Progenitor cell of endocrine pancreas (in vitro differentiated cells): Measurements from ENCODE around the gene NFE2L3. TPM values are rescaled to one million over a fixed set of nuclear protein-coding genes. Genes with fewer than 3 reads are reported as not detected.

ENCODE experiments used
- DNase-seq: peaks from one replicate; pipeline ENCODE4 v3.0.0; 2021; ENCODE audit warnings: low spot score; ENCODE audit not compliant: unreplicated experiment
- H3K27ac Mint-ChIP-seq: 2 replicates; pipeline ENCODE4 v1.8.0; 2021; ENCODE audit warnings: mild to moderate bottlenecking, moderate library complexity, mixed read lengths
- H3K27me3 Mint-ChIP-seq: 2 replicates; pipeline ENCODE4 v1.8.0; 2021; ENCODE audit warnings: mixed read lengths
- H3K36me3 Mint-ChIP-seq: 2 replicates; pipeline ENCODE4 v1.8.0; 2022; ENCODE audit warnings: mixed read lengths; ENCODE audit not compliant: insufficient read depth
- H3K4me1 Mint-ChIP-seq: 2 replicates; pipeline ENCODE4 v1.8.0; 2021; ENCODE audit warnings: low read depth, mixed read lengths
- H3K4me3 Mint-ChIP-seq: 2 replicates; pipeline ENCODE4 v1.8.0; 2021; ENCODE audit warnings: low read depth, mild to moderate bottlenecking, moderate library complexity, mixed read lengths
- H3K9me3 Mint-ChIP-seq: 2 replicates; pipeline ENCODE4 v1.8.0; 2021; ENCODE audit warnings: low read depth, mixed read lengths
- total RNA-seq: library from RNA; stranded (reverse); gene quantifications from 2 replicates; pipeline ENCODE4 v1.2.1, GENCODE V29; 2021
- TF ChIP-seq, protein P1 (sequence below): fragments of 200-600 bp; sonication (generic); IDR thresholded peaks from one replicate; pipeline ENCODE4 v1.5.0; 2021; ENCODE audit warnings: antibody characterized with exemption, mild to moderate bottlenecking; ENCODE audit not compliant: unreplicated experiment

The NFE2L3 gene
- total RNA-seq, 1 donor from 2014 or later, result 28.0 TPM

DNA sequence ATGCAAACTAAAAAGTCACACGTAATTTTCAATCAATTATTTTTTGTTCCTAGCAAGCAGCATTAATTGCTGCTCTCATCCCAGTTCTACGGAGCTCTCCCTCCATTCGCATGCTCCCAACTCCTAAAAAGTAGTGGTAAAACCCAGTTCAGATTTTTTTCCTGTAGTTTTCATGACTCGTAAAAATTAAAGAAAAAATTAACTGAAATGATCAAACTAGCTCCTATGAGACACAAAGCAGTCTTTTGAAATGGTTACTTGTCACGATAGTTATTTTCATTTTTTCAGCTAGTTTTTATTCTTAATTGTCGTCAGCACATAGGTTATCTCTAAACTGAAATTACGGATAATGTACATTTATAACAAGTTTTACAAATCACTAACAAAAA lies 46.8 kb downstream of the NFE2L3 start:
- Mint-ChIP-seq H3K27ac (peak overlapping the region; percentile 100), H3K9me3 (no peaks in the 10 kb centered on the region), H3K36me3 (peaks cover 53% of the 10 kb centered on the region), H3K4me1 (peaks cover 43% of the 10 kb centered on the region), H3K27me3 (no peaks in the 10 kb centered on the region), H3K4me3 (peak overlapping the region; percentile 100)
- TF ChIP-seq, protein P1, sequence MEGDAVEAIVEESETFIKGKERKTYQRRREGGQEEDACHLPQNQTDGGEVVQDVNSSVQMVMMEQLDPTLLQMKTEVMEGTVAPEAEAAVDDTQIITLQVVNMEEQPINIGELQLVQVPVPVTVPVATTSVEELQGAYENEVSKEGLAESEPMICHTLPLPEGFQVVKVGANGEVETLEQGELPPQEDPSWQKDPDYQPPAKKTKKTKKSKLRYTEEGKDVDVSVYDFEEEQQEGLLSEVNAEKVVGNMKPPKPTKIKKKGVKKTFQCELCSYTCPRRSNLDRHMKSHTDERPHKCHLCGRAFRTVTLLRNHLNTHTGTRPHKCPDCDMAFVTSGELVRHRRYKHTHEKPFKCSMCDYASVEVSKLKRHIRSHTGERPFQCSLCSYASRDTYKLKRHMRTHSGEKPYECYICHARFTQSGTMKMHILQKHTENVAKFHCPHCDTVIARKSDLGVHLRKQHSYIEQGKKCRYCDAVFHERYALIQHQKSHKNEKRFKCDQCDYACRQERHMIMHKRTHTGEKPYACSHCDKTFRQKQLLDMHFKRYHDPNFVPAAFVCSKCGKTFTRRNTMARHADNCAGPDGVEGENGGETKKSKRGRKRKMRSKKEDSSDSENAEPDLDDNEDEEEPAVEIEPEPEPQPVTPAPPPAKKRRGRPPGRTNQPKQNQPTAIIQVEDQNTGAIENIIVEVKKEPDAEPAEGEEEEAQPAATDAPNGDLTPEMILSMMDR, result no peak
- no peak for DNase-seq

DNA sequence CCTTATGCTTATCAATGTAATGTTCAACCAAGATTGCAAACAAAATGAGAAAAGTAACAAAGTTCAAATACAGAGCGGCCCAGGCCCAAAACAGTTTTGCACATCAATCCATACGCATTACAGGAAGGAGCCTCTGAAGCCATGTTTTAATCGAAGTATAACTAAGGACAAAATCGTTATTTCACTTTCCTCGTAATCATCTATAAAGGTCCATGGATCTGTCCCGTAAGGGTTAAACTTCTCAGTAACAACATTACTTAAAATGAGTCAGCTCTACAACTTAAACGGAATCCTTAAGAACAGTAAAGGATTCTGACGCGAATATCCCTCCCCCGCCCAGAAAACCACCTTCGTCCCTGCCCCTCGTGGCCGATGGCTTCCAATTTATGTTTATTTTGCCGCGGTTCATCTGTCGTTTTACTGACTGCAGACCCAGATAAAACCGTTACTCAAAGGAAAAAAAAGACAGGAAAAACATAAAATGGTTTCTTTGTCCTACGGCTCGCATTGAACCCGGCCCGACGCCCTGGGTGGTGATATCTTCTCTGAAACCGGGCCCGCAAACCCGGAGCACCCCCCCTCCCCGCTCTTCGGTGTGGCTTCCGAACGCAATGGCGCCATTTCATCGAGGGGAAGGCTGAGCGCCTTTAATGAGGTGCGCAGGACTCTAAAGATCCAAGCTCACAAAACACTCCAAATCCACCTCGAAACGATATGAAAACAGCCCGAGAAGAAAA lies 47.5 kb downstream of the NFE2L3 start:
- Mint-ChIP-seq H3K36me3 (peaks cover 52% of the 10 kb centered on the region), H3K4me1 (peaks cover 43% of the 10 kb centered on the region), H3K4me3 (peak overlapping the region; percentile 100), H3K27ac (peak overlapping the region; percentile 100), H3K9me3 (no peaks in the 10 kb centered on the region), H3K27me3 (no peaks in the 10 kb centered on the region)
- DNase-seq, result peak; percentile 18
- TF ChIP-seq, protein P1, result no peak

DNA sequence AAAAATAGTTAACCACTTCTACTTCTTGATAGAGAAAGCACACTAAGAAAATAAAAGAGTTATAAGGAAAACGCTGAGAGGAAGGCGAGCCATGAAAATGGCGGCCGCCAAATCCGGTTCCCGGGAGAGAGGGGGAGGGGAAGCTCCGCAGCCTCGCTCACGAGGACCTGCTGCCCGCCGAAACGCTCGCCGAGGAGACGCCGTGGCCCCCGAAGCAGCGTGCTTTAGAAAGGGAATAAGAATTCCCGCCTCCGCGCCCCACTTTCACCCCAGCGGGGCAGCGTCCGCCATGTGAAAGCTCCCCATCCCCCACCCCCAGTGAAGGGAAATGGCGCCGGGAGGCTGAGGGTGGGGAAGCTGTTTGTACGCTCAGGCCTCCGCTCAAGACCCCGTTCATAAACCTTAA lies 48.0 kb downstream of the NFE2L3 start:
- H3K9me3 Mint-ChIP-seq, result no peaks in the 10 kb centered on the region
- H3K27ac Mint-ChIP-seq, result peak overlapping the region; percentile 100
- peak; percentile 49 for DNase-seq
- H3K4me3 Mint-ChIP-seq, result peak overlapping the region; percentile 100
- H3K4me1 Mint-ChIP-seq, result peaks cover 46% of the 10 kb centered on the region
- H3K27me3 Mint-ChIP-seq, result no peaks in the 10 kb centered on the region
- TF ChIP-seq, protein P1, result no peak
- H3K36me3 Mint-ChIP-seq, result peaks cover 52% of the 10 kb centered on the region

DNA sequence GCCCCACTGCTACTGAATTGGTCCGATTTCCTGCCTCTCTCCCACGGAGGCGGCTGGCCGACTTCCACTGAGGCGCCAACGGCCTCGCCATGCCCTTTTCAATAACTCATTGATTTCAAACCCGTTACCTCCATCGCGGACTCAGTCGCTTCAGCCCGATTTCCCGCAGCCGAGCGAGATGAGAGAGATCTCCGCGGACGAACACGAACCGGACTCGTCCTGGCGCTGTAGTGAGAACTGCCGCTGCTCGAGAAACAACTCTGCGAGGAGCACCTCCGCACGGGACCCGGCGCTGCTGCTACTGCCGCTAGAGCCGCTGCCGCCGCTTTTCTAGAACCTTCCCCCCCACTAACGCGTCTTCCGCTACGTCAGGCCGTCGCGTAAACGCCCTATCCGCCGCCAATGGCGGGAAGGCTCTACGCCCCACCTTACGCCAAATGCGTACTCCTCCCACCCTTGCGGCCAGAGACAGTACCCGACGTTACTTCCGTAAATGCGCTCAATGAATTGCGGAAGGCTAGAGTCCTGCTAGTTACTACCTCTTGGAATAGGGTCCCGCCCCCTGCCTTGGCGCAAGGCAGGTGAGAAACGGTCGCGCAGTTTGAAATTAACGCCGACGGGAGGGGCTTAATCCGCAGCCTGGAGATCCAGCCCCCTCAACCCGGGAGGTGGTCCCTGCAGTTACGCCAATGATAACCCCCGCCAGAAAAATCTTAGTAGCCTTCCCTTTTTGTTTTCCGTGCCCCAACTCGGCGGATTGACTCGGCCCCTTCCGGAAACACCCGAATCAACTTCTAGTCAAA lies 48.6 kb downstream of the NFE2L3 start, which contains the start of gene HNRNPA2B1:
Gene HNRNPA2B1, minus strand, starts transcription at position 303 of the 803 bp plus-strand sequence. Its CDS starts 169 bp downstream, at position 134.
- TF ChIP-seq, protein P1, result no peak
- no peaks in the 10 kb centered on the region for H3K27me3 Mint-ChIP-seq
- peak; percentile 96 for DNase-seq
- no peaks in the 10 kb centered on the region for H3K9me3 Mint-ChIP-seq
- peak within 1 kb of the TSS; percentile 100 for H3K27ac Mint-ChIP-seq
- H3K4me3 Mint-ChIP-seq, result peak within 1 kb of the TSS; percentile 100
- peaks cover 50% of the 10 kb centered on the region for H3K36me3 Mint-ChIP-seq
- peaks cover 48% of the 10 kb centered on the region for H3K4me1 Mint-ChIP-seq

DNA sequence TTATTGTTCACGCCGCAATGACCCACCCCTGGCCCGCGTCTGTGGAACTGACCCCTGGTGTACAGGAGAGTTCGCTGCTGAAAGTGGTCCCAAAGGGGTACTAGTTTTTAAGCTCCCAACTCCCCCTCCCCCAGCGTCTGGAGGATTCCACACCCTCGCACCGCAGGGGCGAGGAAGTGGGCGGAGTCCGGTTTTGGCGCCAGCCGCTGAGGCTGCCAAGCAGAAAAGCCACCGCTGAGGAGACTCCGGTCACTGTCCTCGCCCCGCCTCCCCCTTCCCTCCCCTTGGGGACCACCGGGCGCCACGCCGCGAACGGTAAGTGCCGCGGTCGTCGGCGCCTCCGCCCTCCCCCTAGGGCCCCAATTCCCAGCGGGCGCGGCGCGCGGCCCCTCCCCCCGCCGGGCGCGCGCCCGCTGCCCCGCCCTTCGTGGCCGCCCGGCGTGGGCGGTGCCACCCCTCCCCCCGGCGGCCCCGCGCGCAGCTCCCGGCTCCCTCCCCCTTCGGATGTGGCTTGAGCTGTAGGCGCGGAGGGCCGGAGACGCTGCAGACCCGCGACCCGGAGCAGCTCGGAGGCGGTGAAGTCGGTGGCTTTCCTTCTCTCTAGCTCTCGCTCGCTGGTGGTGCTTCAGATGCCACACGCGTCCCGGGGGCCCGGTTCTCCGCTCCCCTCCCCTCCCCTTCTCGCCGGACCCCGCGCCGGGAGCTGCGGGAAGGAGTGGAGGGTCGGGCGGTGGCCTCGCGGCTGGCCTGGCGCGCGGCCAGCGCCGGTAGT lies 49.4 kb downstream of the NFE2L3 start, which contains the start of gene CBX3:
Gene CBX3, plus strand, starts transcription at position 499 of the 772 bp plus-strand sequence. CDS start 1,254 bp downstream, outside the sequence.
- peak; percentile 77 for DNase-seq
- peaks cover 43% of the 10 kb centered on the region for H3K4me1 Mint-ChIP-seq
- H3K4me3 Mint-ChIP-seq, result peak within 1 kb of the TSS; percentile 100
- no peaks in the 10 kb centered on the region for H3K27me3 Mint-ChIP-seq
- H3K9me3 Mint-ChIP-seq, result no peaks in the 10 kb centered on the region
- H3K36me3 Mint-ChIP-seq, result peaks cover 44% of the 10 kb centered on the region
- TF ChIP-seq, protein P1, result no peak
- peak within 1 kb of the TSS; percentile 100 for H3K27ac Mint-ChIP-seq
